ENCODE data around the gene KIAA0825. TPM values are rescaled to one million over a fixed set of nuclear protein-coding genes. Genes with fewer than 3 reads are reported as not detected.
"Not testable (repeated sequence)": the region's sequence is repeated elsewhere in the genome, so short reads cannot be mapped to it uniquely, and the experiment has no call there.

The KIAA0825 gene
- total RNA-seq, 4 donors from 2014 or later, result 4.1 to 8.2 (median 5.6) TPM

GRCh38 chr5:94355811-94356210 is 262.6 kb downstream of the KIAA0825 start:
- Histone ChIP-seq H3K27ac (no peak overlapping the region), H3K4me1 (no peaks in the 10 kb centered on the region), H3K36me3 (no peaks in the 10 kb centered on the region), H3K4me3 (no peak overlapping the region), H3K9me3 (no peaks in the 10 kb centered on the region), H3K27me3 (no peaks in the 10 kb centered on the region)
- TF ChIP-seq POLR2A (IDR thresholded peaks at IDR 0.05) (no peak), CTCF (IDR thresholded peaks at IDR 0.05) (no peak)
- DNase-seq, result no peak

GRCh38 chr5:94354837-94355485 is 263.4 kb downstream of the KIAA0825 start:
- H3K9me3 ChIP-seq, DNase-seq, H3K36me3 ChIP-seq, H3K4me3 ChIP-seq, H3K4me1 ChIP-seq, H3K27ac ChIP-seq, H3K27me3 ChIP-seq: not testable (repeated sequence)

GRCh38 chr5:94353605-94354004 is 264.8 kb downstream of the KIAA0825 start:
- Histone ChIP-seq H3K4me1 (no peaks in the 10 kb centered on the region), H3K36me3 (no peaks in the 10 kb centered on the region)
- no peak for DNase-seq

GRCh38 chr5:94347130-94347529 is 271.3 kb downstream of the KIAA0825 start:
- H3K27me3 ChIP-seq, result no peaks in the 10 kb centered on the region
- H3K4me3 ChIP-seq, result no peak overlapping the region
- no peak for TF ChIP-seq CTCF (IDR thresholded peaks at IDR 0.05)
- TF ChIP-seq POLR2A (IDR thresholded peaks at IDR 0.05), result no peak
- H3K9me3 ChIP-seq, result no peaks in the 10 kb centered on the region
- no peaks in the 10 kb centered on the region for H3K4me1 ChIP-seq
- no peak overlapping the region for H3K27ac ChIP-seq
- no peaks in the 10 kb centered on the region for H3K36me3 ChIP-seq
- no peak for DNase-seq

More at GRCh38 chr5:94353605-94354004, 264.8 kb downstream of the KIAA0825 start:
- TF ChIP-seq POLR2A (IDR thresholded peaks at IDR 0.05) (no peak), CTCF (IDR thresholded peaks at IDR 0.05) (no peak)
- Histone ChIP-seq H3K9me3 (no peaks in the 10 kb centered on the region), H3K4me3 (no peak overlapping the region), H3K27me3 (no peaks in the 10 kb centered on the region), H3K27ac (no peak overlapping the region)

- no peaks in the 10 kb centered on the region for H3K4me1 ChIP-seq
- TF ChIP-seq POLR2A (IDR thresholded peaks at IDR 0.05) (no peak), CTCF (IDR thresholded peaks at IDR 0.05) (no peak)
- H3K36me3 ChIP-seq, result no peaks in the 10 kb centered on the region
- no peaks in the 10 kb centered on the region for H3K27me3 ChIP-seq
- no peak overlapping the region for H3K27ac ChIP-seq
- no peak overlapping the region for H3K4me3 ChIP-seq
- H3K9me3 ChIP-seq, result no peaks in the 10 kb centered on the region
- no peak for DNase-seq
These were observed 273.1 kb downstream of the KIAA0825 start for GRCh38 chr5:94345257-94345656.

- TF ChIP-seq CTCF (IDR thresholded peaks at IDR 0.05), result no peak
- no peak for TF ChIP-seq POLR2A (IDR thresholded peaks at IDR 0.05)
- no peak for DNase-seq
- H3K27me3 ChIP-seq, result no peaks in the 10 kb centered on the region
- peaks cover 0 to 3% (median 0%) of the 10 kb centered on the region in 4 donors for H3K9me3 ChIP-seq
- no peak overlapping the region for H3K4me3 ChIP-seq
- no peak overlapping the region for H3K27ac ChIP-seq
- no peaks in the 10 kb centered on the region for H3K4me1 ChIP-seq
- no peaks in the 10 kb centered on the region for H3K36me3 ChIP-seq
These were observed 280.8 kb downstream of the KIAA0825 start for GRCh38 chr5:94337617-94338016.

All from Peyer's patch (tissue), 4 donors.